ENCODE measurements around the gene C1orf87.

The C1orf87 gene

GRCh38 chr1:60031146-60031545, 42.4 kb downstream of the C1orf87 start:
- no peak for TF ChIP-seq CTCF (IDR thresholded peaks at IDR 0.05; ENCODE audit: insufficient read depth, low read length, missing control alignments)
- H3K4me3 ChIP-seq (ENCODE audit: low read depth, low read length), result no peak overlapping the region
- POLR2A ChIA-PET, result no interaction called here
- CTCF ChIA-PET, result no interaction called here
- no peak for DNase-seq (ENCODE audit: low read depth, low spot score)

DNA sequence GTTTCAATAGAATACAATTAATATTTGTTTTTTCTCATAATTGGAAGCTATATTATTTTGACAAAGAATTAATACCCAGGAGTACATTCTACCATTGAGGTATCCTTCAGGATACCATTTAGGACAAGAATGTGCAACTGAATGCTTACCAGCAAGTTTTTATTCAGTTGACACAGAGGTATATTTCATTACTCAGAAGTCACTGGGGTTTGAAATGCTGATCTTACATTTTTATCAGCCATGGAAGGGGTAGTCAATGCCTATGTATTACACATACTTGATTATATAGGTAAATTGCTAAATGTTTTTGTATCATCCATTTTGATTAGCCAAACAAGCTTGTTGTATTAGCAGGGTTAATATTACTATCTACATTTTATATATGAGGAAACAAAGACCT, 48.0 kb downstream of the C1orf87 start:
- no peak overlapping the region for H3K4me3 ChIP-seq (ENCODE audit: low read depth, low read length)
- no peak for DNase-seq (ENCODE audit: low read depth, low spot score)
- CTCF ChIA-PET, result no interaction called here
- TF ChIP-seq CTCF (IDR thresholded peaks at IDR 0.05; ENCODE audit: insufficient read depth, low read length, missing control alignments), result no peak
- POLR2A ChIA-PET, result no interaction called here

- DNase-seq (ENCODE audit: low read depth, low spot score), result no peak
- H3K4me3 ChIP-seq (ENCODE audit: low read depth, low read length), result no peak overlapping the region
- ChIA-PET CTCF (interaction anchor here (1.4 kb wide), 1 partner anchor 10 kb away, joined by 4 read pairs; no protein-coding TSS in a partner anchor), POLR2A (no interaction called here)
- no peak for TF ChIP-seq CTCF (IDR thresholded peaks at IDR 0.05; ENCODE audit: insufficient read depth, low read length, missing control alignments)
These were observed 55.9 kb downstream of the C1orf87 start for GRCh38 chr1:60017508-60018205.

GRCh38 chr1:60010690-60011089, 62.9 kb downstream of the C1orf87 start:
- no peak for TF ChIP-seq CTCF (IDR thresholded peaks at IDR 0.05; ENCODE audit: insufficient read depth, low read length, missing control alignments)
- ChIA-PET POLR2A (no interaction called here), CTCF (no interaction called here)

DNA sequence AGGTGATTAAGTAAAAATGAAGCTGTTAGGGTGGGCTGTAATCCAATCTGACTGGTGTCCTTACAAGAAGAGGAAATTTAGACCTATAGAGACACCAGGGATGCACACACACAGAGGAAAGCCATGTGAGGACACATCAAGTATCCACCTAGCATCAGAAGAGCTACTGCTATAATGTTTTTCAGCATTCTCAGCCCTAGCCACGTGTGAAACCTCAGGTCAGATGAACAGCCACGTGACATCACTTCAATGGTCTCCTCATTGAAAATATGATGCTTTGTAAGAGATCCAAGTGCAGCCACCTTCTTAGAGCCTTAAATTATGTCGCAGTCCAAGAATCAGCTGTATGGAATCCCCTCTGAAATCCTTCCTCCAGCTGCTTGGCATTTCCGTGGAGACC, 65.1 kb downstream of the C1orf87 start:
- ChIA-PET POLR2A (no interaction called here), CTCF (no interaction called here)
- DNase-seq (ENCODE audit: low read depth, low spot score), result no peak
- TF ChIP-seq CTCF (IDR thresholded peaks at IDR 0.05; ENCODE audit: insufficient read depth, low read length, missing control alignments), result no peak
- H3K4me3 ChIP-seq (ENCODE audit: low read depth, low read length), result no peak overlapping the region

More at GRCh38 chr1:60010690-60011089, 62.9 kb downstream of the C1orf87 start:
- no peak for DNase-seq (ENCODE audit: low read depth, low spot score)
- H3K4me3 ChIP-seq (ENCODE audit: low read depth, low read length), result no peak overlapping the region

GRCh38 chr1:60000625-60001024, 72.9 kb downstream of the C1orf87 start:
- CTCF ChIA-PET, result no interaction called here
- no peak for DNase-seq (ENCODE audit: low read depth, low spot score)
- no peak overlapping the region for H3K4me3 ChIP-seq (ENCODE audit: low read depth, low read length)
- no peak for TF ChIP-seq CTCF (IDR thresholded peaks at IDR 0.05; ENCODE audit: insufficient read depth, low read length, missing control alignments)
- POLR2A ChIA-PET, result no interaction called here
